Testis (tissue), 3 donors: Measurements from ENCODE around the gene PRUNE2. TPM values are rescaled to one million over a fixed set of nuclear protein-coding genes. Genes with fewer than 3 reads are reported as not detected.

ENCODE experiments used
- DNase-seq: peaks from one replicate; pipeline ENCODE4 v3.0.0-alpha.2; 2019
- H3K27ac ChIP-seq, 2 donors: fragments of 200-600 bp; sonication (generic); one replicate each; pipeline ENCODE4 v1.5.1; 2019
- H3K27me3 ChIP-seq: fragments of 200-600 bp; sonication (generic); one replicate; pipeline ENCODE4 v1.5.1; 2019
- H3K36me3 ChIP-seq: fragments of 200-600 bp; sonication (generic); one replicate; pipeline ENCODE4 v1.5.1; 2017; ENCODE audit warnings: low read depth; ENCODE audit errors: missing control alignments
- H3K4me1 ChIP-seq: fragments of 200-600 bp; sonication (generic); one replicate; pipeline ENCODE4 v1.5.1; 2019
- H3K4me3 ChIP-seq, 2 donors: fragments of 200-600 bp; sonication (generic); one replicate each; pipeline ENCODE4 v1.5.1; 2017 to 2019
- H3K9me3 ChIP-seq: fragments of 200-600 bp; sonication (generic); one replicate; pipeline ENCODE4 v1.5.1; 2017
- POLR2A ChIP-seq: fragments of 450-650 bp; IDR thresholded peaks from one replicate; pipeline ENCODE4 v1.6.1; 2017; ENCODE audit warnings: antibody characterized with exemption, mild to moderate bottlenecking, moderate library complexity
- WGBS, 2 donors: methylation state at CpG; one replicate each; pipeline ENCODE4 v1.1.5; 2018; 5-methylcytosine and 5-hydroxymethylcytosine counted together
- intact Hi-C: fragments of 100-400 bp; cut with DNase I; formaldehyde crosslinking; loops from one replicate; pipeline ENCODE4 v1.15.1; 2023; ENCODE audit warnings: low total_unique reads
- polyA plus RNA-seq: library from polyadenylated mRNA; stranded (reverse); fragments of 350-450 nt; fragmentation: Illumina TruSeq; extraction: RNeasy Lipid Tissue Mini Kit (QIAGEN cat#74804); gene quantifications from one replicate; pipeline ENCODE4 v1.2.3, GENCODE V29; 2014; ENCODE audit warnings: low read depth, low replicate concordance; ENCODE audit not compliant: insufficient read depth
- total RNA-seq, 2 donors: library from RNA; depleted of rRNA; stranded (reverse); fragments of >200 nt; gene quantifications; one replicate each; pipeline ENCODE4 v1.2.3, GENCODE V29; 2016
- TF ChIP-seq, protein P1 (sequence below), 3 experiments: fragments of 450-650 bp in 2 of 3; fragments of 200-600 bp in 1 of 3; sonication (generic) in 1 of 3; IDR thresholded peaks; one replicate each; pipeline ENCODE4 v1.5.1; 2016 to 2019; ENCODE audit warnings: antibody characterized with exemption in 3 of 3, mild to moderate bottlenecking in 2 of 3, moderate library complexity in 1 of 3

Gene PRUNE2
- total and polyA plus RNA-seq, 3 donors from 2014 or later, result 15.8 to 19.3 (median 17.2) TPM

DNA sequence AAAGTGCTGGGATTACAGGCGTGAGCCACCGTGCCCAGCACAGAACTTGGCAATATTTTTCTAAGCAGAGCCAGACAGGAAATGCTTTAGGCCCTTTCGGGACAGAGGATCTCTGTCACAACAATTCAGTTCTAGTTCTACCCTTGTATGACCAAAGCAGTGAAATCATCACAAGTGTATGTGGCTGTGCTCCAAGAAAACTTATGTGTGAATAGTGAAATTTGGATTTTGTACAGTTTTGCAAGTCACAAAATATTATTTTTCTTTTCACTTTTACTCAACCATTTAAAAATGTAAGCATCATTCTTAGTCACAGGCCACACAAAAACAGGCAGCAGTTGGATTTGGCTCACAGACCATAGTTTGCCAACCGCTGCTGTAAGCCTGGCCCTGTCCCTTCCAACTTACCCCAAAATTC, 20.4 kb upstream of the PRUNE2 start:
- intact Hi-C loops, result no loop called here
- DNase-seq, result no peak
- Histone ChIP-seq H3K36me3 (no peaks in the 10 kb centered on the region), H3K27ac (no peak overlapping the region), H3K4me1 (no peaks in the 10 kb centered on the region), H3K4me3 (no peak overlapping the region), H3K27me3 (no peaks in the 10 kb centered on the region), H3K9me3 (no peaks in the 10 kb centered on the region)
- 67 to 91% methylated on average over 4 of the region's 4 CpGs for WGBS, 2 donors
- no peak for TF ChIP-seq POLR2A
- TF ChIP-seq, protein P1, sequence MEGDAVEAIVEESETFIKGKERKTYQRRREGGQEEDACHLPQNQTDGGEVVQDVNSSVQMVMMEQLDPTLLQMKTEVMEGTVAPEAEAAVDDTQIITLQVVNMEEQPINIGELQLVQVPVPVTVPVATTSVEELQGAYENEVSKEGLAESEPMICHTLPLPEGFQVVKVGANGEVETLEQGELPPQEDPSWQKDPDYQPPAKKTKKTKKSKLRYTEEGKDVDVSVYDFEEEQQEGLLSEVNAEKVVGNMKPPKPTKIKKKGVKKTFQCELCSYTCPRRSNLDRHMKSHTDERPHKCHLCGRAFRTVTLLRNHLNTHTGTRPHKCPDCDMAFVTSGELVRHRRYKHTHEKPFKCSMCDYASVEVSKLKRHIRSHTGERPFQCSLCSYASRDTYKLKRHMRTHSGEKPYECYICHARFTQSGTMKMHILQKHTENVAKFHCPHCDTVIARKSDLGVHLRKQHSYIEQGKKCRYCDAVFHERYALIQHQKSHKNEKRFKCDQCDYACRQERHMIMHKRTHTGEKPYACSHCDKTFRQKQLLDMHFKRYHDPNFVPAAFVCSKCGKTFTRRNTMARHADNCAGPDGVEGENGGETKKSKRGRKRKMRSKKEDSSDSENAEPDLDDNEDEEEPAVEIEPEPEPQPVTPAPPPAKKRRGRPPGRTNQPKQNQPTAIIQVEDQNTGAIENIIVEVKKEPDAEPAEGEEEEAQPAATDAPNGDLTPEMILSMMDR (IDR thresholded peaks at IDR 0.05), result no peak

DNA sequence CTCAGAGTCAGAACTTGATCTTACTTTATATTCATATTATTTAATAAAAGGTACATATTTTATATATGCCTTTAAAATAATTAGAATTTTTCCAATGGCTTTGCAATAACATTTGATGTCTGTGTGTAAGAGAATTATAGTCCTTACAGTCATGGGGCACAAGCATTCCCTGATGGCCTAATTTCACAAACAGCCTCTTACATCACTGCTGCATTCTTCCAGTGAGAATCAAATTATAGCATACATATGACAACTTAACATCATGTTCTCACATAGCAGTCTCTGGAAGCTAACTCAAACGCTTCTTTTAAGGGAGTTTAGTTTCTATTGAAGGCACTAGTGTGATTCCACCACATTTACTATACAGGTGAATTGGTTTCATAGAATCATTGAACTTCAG, 15.3 kb upstream of the PRUNE2 start:
- no peaks in the 10 kb centered on the region for H3K4me1 ChIP-seq
- DNase-seq, result no peak
- intact Hi-C loops, result no loop called here
- H3K4me3 ChIP-seq, result no peak overlapping the region
- WGBS, 2 donors, result 50 to 76% methylated on average over 1 of the region's 1 CpG
- TF ChIP-seq, protein P1 (IDR thresholded peaks at IDR 0.05), result no peak
- no peak for TF ChIP-seq POLR2A
- no peak overlapping the region for H3K27ac ChIP-seq
- H3K36me3 ChIP-seq, result no peaks in the 10 kb centered on the region
- no peaks in the 10 kb centered on the region for H3K9me3 ChIP-seq
- no peaks in the 10 kb centered on the region for H3K27me3 ChIP-seq

DNA sequence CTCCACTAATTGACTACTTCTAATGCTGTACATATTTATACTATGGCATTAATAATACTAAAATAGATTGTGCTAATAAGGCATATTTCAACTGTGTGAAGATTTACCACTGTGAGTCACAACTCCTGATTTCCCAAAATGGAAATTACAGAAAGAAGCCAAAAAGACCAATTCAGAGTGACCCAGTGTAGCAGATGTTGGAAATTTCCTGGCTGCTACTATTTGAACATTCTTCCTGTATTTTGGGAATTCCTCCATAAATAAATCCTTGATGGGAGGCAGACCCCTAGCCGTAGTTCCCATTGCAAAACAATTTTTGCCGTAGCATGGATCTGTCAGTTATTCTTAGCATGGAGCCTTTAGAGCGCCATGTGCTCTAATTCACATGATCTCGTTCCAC, 11.4 kb upstream of the PRUNE2 start:
- Histone ChIP-seq H3K4me3 (no peak overlapping the region), H3K4me1 (no peaks in the 10 kb centered on the region), H3K27me3 (no peaks in the 10 kb centered on the region), H3K27ac (no peak overlapping the region), H3K36me3 (no peaks in the 10 kb centered on the region), H3K9me3 (no peaks in the 10 kb centered on the region)
- no peak for DNase-seq
- intact Hi-C loops, result no loop called here
- 71 to 77% methylated on average over 4 of the region's 4 CpGs for WGBS, 2 donors
- TF ChIP-seq POLR2A, result no peak
- TF ChIP-seq, protein P1 (IDR thresholded peaks at IDR 0.05), result no peak

DNA sequence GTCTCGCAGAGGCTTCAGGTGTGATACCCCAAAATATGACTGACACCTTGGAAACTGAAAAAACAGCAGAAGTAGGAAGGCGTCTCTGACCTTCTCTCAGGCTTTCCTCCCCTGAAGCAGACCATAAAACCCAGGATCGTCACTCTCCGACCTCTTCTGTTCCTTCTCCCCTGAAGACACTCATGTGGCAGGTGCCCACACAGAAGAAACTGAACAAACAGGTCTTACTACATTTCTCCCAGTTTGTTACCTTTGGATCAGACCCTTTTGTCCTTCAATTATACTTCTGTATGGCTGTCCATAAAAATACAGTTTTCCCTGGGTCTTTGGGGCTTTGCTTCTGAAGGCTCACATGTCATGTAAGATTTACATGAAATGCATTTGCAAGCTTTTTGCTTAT, 10.3 kb upstream of the PRUNE2 start:
- Histone ChIP-seq H3K9me3 (no peaks in the 10 kb centered on the region), H3K4me3 (no peak overlapping the region), H3K36me3 (no peaks in the 10 kb centered on the region), H3K27ac (no peak overlapping the region), H3K27me3 (no peaks in the 10 kb centered on the region), H3K4me1 (no peaks in the 10 kb centered on the region)
- intact Hi-C loops, result no loop called here
- no peak for TF ChIP-seq POLR2A
- TF ChIP-seq, protein P1 (IDR thresholded peaks at IDR 0.05), result no peak
- WGBS, 2 donors, result 76 to 80% methylated on average over 4 of the region's 4 CpGs
- DNase-seq, result no peak

DNA sequence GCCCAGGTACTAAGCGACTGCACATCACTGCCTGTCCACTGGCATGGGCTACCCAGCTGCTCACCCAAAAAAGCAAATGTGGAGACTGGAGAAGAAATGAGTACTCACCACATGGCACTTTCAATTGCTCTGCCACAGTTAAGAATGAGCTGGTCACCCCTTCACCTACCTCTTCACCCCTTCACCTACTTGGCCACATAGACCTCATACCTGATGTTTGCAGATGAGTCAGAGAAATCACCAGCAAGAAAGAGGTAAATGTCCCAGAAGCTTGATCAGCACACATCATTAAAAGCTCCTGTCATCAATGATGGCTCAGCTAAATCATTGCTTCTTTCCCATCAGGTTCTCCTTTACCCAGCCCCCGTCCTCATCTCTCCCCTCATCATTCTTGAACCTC, 7.6 kb upstream of the PRUNE2 start:
- H3K9me3 ChIP-seq, result no peaks in the 10 kb centered on the region
- intact Hi-C loops, result no loop called here
- H3K27me3 ChIP-seq, result no peaks in the 10 kb centered on the region
- no peaks in the 10 kb centered on the region for H3K36me3 ChIP-seq
- no peaks in the 10 kb centered on the region for H3K4me1 ChIP-seq
- H3K27ac ChIP-seq, result no peak overlapping the region
- no peak for DNase-seq
- 84 to 95% methylated on average over 2 of the region's 2 CpGs for WGBS, 2 donors
- H3K4me3 ChIP-seq, result no peak overlapping the region
- TF ChIP-seq POLR2A, result no peak
